GM18526 (cell line): ENCODE measurements around the gene NID1.

Experiments used
- POLR2A ChIP-seq: IDR thresholded peaks from 3 replicates; pipeline ENCODE4 v1.6.1; 2011; ENCODE audit not compliant: insufficient read length; ENCODE audit errors: extremely low read depth

Gene NID1

GRCh38 chr1:235948774-235949427 lies 116.0 kb downstream of the NID1 start:
- TF ChIP-seq POLR2A = no peak

- no peak for TF ChIP-seq POLR2A
Observed at GRCh38 chr1:235947989-235948388, 116.9 kb downstream of the NID1 start.

GRCh38 chr1:235946571-235946981 lies 118.3 kb downstream of the NID1 start:
- no peak for TF ChIP-seq POLR2A

GRCh38 chr1:235945775-235946570 lies 118.9 kb downstream of the NID1 start:
- TF ChIP-seq POLR2A = no peak

GRCh38 chr1:235943581-235944114 lies 121.2 kb downstream of the NID1 start:
- TF ChIP-seq POLR2A = no peak

GRCh38 chr1:235942979-235943575 lies 121.8 kb downstream of the NID1 start:
- TF ChIP-seq POLR2A = no peak

GRCh38 chr1:235942625-235942934 lies 122.3 kb downstream of the NID1 start:
- TF ChIP-seq POLR2A = no peak

- no peak for TF ChIP-seq POLR2A
Observed at GRCh38 chr1:235941876-235942624, 122.8 kb downstream of the NID1 start.

- no peak for TF ChIP-seq POLR2A
Observed at GRCh38 chr1:235940285-235940684, 124.6 kb downstream of the NID1 start.

- no peak for TF ChIP-seq POLR2A
Observed at GRCh38 chr1:235939480-235939775, 125.5 kb downstream of the NID1 start.

- no peak for TF ChIP-seq POLR2A
Observed at GRCh38 chr1:235938709-235939479, 126.0 kb downstream of the NID1 start.

GRCh38 chr1:235937123-235937522 lies 127.8 kb downstream of the NID1 start:
- no peak for TF ChIP-seq POLR2A

GRCh38 chr1:235935235-235936225 lies 129.4 kb downstream of the NID1 start:
- no peak for TF ChIP-seq POLR2A

GRCh38 chr1:235933766-235934116 lies 131.1 kb downstream of the NID1 start:
- no peak for TF ChIP-seq POLR2A
